ENCODE measurements around the gene ZNF17.
"Not testable (repeated sequence)": the region's sequence is repeated elsewhere in the genome, so short reads cannot be mapped to it uniquely, and the experiment has no call there.

ZNF17 gene

GRCh38 chr19:57363688-57364181, 47.2 kb upstream of the ZNF17 start:
- H4K20me1 ChIP-seq (ENCODE audit: insufficient read depth, low read length), result no peaks in the 10 kb centered on the region
- H3K4me1 ChIP-seq (ENCODE audit: insufficient read depth, low read length), result peaks cover 19% of the 10 kb centered on the region
- no peaks in the 10 kb centered on the region for H3K9me3 ChIP-seq (ENCODE audit: insufficient read depth, low read length, severe bottlenecking)
- peak overlapping the region; percentile 60 to 74; a peak in 3 of 4 replicates for H3K4me3 ChIP-seq (ENCODE audit: low read depth in 1 of 2, low read length in 2 of 2)
- ATAC-seq (ENCODE audit: insufficient read depth, low read depth) (no peak; the same call in 1 of the 3 replicates), DNase-seq (no peak)
- peak overlapping the region; percentile 82 for H3K4me2 ChIP-seq (ENCODE audit: insufficient read depth, low read length)
- H3K9ac ChIP-seq (ENCODE audit: low read depth, low read length), result peak overlapping the region; percentile 57
- peaks cover 26% of the 10 kb centered on the region for H3K79me2 ChIP-seq (ENCODE audit: insufficient read depth, low read length)
- peak overlapping the region; percentile 61 for H3K27ac ChIP-seq (ENCODE audit: low read length)
- peak overlapping the region; percentile 65 for H2AFZ ChIP-seq (ENCODE audit: low read depth, low read length)
- H3K36me3 ChIP-seq (ENCODE audit: insufficient read depth, low read length), result peaks cover 10% of the 10 kb centered on the region
- H3K27me3 ChIP-seq (ENCODE audit: insufficient read depth, low read length, poor library complexity), result no peaks in the 10 kb centered on the region
- TF ChIP-seq EZH2 (IDR thresholded peaks at IDR 0.05; ENCODE audit: borderline replicate concordance, low read depth, low read length, severe bottlenecking), result no peak
- no peak for TF ChIP-seq CTCF (IDR thresholded peaks at IDR 0.05; ENCODE audit: borderline replicate concordance, extremely low read depth, low read length, poor library complexity, severe bottlenecking)

GRCh38 chr19:57366776-57367175, 44.2 kb upstream of the ZNF17 start:
- Histone ChIP-seq H3K9me3 (ENCODE audit: insufficient read depth, low read length, severe bottlenecking) (no peaks in the 10 kb centered on the region), H4K20me1 (ENCODE audit: insufficient read depth, low read length) (no peaks in the 10 kb centered on the region), H2AFZ (ENCODE audit: low read depth, low read length) (no peak overlapping the region), H3K4me1 (ENCODE audit: insufficient read depth, low read length) (peaks cover 19% of the 10 kb centered on the region), H3K36me3 (ENCODE audit: insufficient read depth, low read length) (peaks cover 12% of the 10 kb centered on the region), H3K27me3 (ENCODE audit: insufficient read depth, low read length, poor library complexity) (no peaks in the 10 kb centered on the region), H3K79me2 (ENCODE audit: insufficient read depth, low read length) (peaks cover 26% of the 10 kb centered on the region), H3K4me3 (ENCODE audit: low read depth in 1 of 2, low read length in 2 of 2) (no peak overlapping the region), H3K9ac (ENCODE audit: low read depth, low read length) (no peak overlapping the region), H3K4me2 (ENCODE audit: insufficient read depth, low read length) (no peak overlapping the region), H3K27ac (ENCODE audit: low read length) (no peak overlapping the region)
- no peak for ATAC-seq (ENCODE audit: insufficient read depth, low read depth)
- no peak for TF ChIP-seq EZH2 (IDR thresholded peaks at IDR 0.05; ENCODE audit: borderline replicate concordance, low read depth, low read length, severe bottlenecking)
- no peak for TF ChIP-seq CTCF (IDR thresholded peaks at IDR 0.05; ENCODE audit: borderline replicate concordance, extremely low read depth, low read length, poor library complexity, severe bottlenecking)
- DNase-seq, result no peak

GRCh38 chr19:57374179-57374578, 36.8 kb upstream of the ZNF17 start:
- no peaks in the 10 kb centered on the region for H3K27me3 ChIP-seq (ENCODE audit: insufficient read depth, low read length, poor library complexity)

DNA sequence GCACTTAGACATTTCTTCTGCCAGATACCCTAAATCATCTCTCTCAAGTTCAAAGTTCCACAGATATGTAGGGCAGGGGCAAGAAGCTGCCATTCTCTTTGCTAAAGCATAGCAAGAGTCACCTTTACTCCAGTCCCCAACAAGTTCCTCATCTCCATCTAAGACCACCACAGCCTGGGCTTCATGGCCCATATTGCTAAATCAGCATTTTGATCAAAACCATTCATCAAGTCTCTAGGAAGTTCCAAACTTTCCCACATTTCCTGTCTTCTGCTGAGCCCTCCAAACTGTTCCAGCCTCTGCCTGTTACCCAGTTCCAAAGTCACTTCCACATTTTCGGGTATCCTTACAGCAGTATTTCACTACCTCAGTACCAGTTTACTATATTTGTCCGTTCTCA, 36.3 kb upstream of the ZNF17 start:
- not testable (repeated sequence) for H3K4me2 ChIP-seq (ENCODE audit: insufficient read depth, low read length); H3K9ac ChIP-seq (ENCODE audit: low read depth, low read length); H3K27ac ChIP-seq (ENCODE audit: low read length); H2AFZ ChIP-seq (ENCODE audit: low read depth, low read length); DNase-seq; ATAC-seq (ENCODE audit: insufficient read depth, low read depth); H3K9me3 ChIP-seq (ENCODE audit: insufficient read depth, low read length, severe bottlenecking); H3K4me3 ChIP-seq (ENCODE audit: low read depth in 1 of 2, low read length in 2 of 2); H3K79me2 ChIP-seq (ENCODE audit: insufficient read depth, low read length); H3K27me3 ChIP-seq (ENCODE audit: insufficient read depth, low read length, poor library complexity); H3K4me1 ChIP-seq (ENCODE audit: insufficient read depth, low read length); H4K20me1 ChIP-seq (ENCODE audit: insufficient read depth, low read length)
- H3K36me3 ChIP-seq (ENCODE audit: insufficient read depth, low read length), result peaks cover 55% of the 10 kb centered on the region

More at GRCh38 chr19:57374179-57374578, 36.8 kb upstream of the ZNF17 start:
- Histone ChIP-seq H4K20me1 (ENCODE audit: insufficient read depth, low read length) (no peaks in the 10 kb centered on the region), H3K79me2 (ENCODE audit: insufficient read depth, low read length) (no peaks in the 10 kb centered on the region), H3K36me3 (ENCODE audit: insufficient read depth, low read length) (peaks cover 55% of the 10 kb centered on the region), H2AFZ (ENCODE audit: low read depth, low read length) (no peak overlapping the region), H3K9ac (ENCODE audit: low read depth, low read length) (no peak overlapping the region), H3K9me3 (ENCODE audit: insufficient read depth, low read length, severe bottlenecking) (peaks cover 4% of the 10 kb centered on the region), H3K4me2 (ENCODE audit: insufficient read depth, low read length) (no peak overlapping the region), H3K4me1 (ENCODE audit: insufficient read depth, low read length) (no peaks in the 10 kb centered on the region), H3K27ac (ENCODE audit: low read length) (no peak overlapping the region), H3K4me3 (ENCODE audit: low read depth in 1 of 2, low read length in 2 of 2) (no peak overlapping the region)
- TF ChIP-seq EZH2 (IDR thresholded peaks at IDR 0.05; ENCODE audit: borderline replicate concordance, low read depth, low read length, severe bottlenecking) (no peak), CTCF (IDR thresholded peaks at IDR 0.05; ENCODE audit: borderline replicate concordance, extremely low read depth, low read length, poor library complexity, severe bottlenecking) (no peak)
- ATAC-seq (ENCODE audit: insufficient read depth, low read depth) (no peak), DNase-seq (no peak)
